Esophagus mucosa (tissue), 1 donor: ENCODE measurements around the gene CACNA1C. TPM values are rescaled to one million over a fixed set of nuclear protein-coding genes. Genes with fewer than 3 reads are reported as not detected.

Source experiments
- ATAC-seq: fragments of 200-7000 bp; cut with Tn5 transposase; one replicate; pipeline ENCODE4 v1.9.1; 2020
- total RNA-seq: library from RNA; stranded (reverse); gene quantifications from one replicate; pipeline ENCODE4 v1.2.4, GENCODE V29; 2023
- donor health status: DM: yes; HTN: yes; CAD: no.

CACNA1C gene
- total RNA-seq, 1 donor from 2014 or later = 1.1 TPM

DNA sequence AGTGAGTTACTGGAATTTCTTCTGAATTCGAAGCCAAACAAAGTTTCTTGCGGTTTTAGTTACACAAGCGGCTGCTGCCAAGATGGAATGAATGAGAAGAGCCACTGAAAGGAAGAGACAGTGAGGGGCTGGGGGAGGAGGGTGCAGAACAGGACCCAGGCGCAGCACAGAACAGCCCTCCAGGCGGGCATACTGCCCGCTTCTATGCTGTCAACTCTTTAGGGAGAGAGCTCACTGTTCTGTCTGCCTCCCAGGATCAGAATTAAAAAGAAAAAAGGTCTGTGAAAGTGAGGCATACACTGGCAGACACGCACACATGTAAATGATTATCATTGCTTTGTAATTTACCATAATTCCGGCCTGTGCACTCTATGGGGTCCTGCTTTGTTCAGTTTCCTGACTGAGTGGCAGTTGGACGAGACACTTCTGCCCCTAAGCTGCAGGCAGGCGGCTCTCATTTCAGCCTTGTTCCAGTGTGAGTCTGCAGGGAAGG lies 231.6 kb downstream of the CACNA1C start:
- no peak for ATAC-seq

DNA sequence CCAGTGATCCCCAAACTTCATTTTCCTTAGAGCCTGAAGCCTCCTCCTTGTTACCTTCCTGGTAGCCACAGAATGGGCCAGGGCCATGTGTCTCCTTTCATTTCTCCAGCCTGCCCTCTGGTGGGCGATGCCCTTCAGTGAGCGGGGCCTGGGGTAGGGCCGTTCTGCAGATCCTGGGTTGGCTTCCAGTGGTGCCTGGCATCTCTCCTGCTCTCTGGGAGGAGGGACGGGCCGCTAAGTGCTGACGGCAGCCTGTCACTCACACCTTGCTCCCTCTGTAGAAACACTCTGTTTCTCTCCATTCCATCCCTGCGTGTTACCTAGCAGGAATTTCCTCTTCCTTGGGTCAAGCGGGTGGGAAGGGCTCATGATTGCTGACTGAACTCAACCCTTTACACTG lies 232.1 kb downstream of the CACNA1C start:
- ATAC-seq = peak; percentile 76

DNA sequence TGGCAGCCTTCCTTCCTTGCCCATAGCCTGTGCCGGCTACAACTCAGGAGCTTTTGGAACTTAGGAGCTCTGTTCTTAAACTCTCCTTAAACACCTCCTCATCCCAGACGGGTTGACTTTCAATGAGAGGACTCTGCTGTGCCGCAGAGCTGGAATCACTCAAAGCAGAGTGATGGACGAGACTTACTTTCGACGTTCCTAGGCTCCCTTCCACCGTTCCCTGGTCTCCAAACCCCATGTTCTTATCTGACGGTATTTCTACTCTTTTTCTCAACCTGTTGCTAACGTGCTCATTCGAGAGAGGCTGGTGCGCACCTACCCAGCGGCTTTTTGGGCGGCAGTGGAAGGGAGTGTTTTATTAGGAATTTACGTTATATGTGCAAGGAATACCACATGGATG lies 232.7 kb downstream of the CACNA1C start:
- ATAC-seq = no peak

DNA sequence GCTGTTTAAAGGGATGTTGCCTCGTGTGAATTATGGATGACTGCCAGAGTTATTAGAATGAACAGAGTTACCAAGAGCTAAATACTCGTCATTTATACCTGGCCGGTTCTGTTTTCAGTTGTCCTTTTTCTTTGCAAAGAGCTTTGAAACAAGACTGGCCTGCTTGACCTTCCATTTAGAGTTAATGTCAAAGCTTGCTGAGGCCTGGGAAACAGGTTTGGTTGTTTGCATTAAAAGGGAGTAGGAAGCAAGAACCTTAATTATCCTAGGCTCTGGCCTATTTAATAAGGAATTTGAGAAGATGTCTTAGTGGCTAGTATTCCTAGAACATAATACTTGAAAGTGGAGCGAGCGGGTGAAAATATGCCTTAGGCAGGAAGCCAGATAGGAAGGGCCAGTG lies 233.3 kb downstream of the CACNA1C start:
- no peak for ATAC-seq

DNA sequence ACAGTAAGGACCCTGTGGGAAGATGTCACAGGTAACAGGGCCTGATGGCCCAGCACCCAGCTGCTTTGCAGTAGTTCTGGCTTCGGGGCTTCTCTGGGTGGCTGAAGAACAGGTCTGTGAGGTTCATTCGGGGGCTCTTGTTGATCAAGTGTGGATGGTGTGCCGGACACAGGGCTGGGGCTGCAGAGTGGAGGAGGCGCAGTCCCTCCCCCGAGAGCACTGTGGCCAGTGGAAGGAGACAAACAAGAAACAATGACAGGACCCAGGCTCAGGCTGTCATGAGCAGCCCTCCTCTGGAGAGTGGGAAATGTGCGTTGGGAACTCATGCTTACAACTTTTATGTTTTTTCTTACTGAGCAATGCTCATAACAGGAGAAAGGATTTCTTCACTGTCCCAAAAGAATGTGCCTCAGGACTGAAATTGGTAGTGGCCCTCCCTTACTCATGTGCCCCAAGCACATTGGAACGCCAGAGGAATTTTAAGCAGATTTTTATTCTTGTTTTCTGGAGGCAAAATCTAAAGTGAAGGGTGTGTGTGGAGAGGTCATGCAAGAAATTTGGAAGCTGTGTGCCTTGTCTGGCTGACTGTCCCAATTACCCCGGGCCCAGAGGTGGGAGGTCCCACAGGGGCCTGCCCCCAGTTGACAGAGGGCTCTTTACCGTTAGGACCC lies 233.8 kb downstream of the CACNA1C start:
- ATAC-seq = no peak

DNA sequence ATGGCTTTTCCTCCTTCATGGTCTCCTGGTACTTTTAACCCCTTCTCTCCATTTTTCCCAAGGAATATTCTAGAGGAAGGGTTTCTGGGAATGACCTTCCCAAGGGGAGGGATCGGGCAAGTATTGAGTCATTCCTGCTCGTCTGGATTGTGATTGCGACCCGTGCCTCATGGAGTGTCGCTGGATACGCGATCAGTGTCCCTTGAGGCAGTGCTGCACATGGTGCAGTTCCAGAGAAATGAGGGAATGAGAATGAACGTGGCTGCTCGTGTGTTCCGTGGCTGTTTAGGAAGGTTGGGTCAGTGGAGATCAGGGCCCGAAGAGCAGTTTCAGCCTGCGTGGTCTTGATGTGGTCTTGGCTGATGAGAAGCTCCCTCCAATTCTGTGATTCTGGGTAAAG lies 234.4 kb downstream of the CACNA1C start:
- no peak for ATAC-seq

DNA sequence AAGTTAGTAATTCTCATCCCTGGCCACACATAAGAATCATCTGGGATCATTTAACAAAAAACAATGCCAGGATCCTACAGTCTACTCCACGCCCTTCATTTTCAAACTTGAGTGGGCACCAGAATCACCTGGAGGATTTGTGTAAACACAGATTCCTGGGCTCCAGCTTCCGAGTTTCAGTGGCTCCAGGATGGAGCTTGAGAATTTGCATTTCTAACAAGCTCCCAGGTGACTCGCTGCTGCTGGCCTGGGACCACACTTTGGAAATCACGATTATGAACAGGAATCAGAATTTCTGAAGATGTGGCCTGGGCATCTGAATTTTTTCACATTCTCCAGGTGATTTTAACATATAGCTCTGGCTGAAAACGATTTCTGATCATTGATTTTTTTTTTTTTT lies 234.8 kb downstream of the CACNA1C start:
- no peak for ATAC-seq

DNA sequence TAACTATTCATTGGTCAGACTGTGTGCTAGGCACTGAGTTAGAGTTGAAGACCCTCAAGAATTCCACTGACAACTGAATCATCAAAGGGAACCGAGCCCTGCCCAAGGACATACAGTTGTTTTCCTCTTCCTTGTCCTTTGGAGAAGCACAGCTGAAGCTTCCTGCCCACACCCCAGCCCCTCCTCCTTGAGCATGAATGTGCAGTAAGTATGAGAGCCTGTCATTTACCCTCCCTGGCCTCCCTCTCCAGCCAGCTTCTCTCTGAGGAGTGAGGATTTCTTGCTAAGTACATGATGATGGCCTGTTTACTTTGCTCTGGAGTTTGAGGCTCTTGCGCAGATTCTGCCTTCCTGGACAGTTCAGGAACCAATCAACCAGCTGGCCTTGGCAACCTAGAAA lies 235.2 kb downstream of the CACNA1C start:
- ATAC-seq = no peak

DNA sequence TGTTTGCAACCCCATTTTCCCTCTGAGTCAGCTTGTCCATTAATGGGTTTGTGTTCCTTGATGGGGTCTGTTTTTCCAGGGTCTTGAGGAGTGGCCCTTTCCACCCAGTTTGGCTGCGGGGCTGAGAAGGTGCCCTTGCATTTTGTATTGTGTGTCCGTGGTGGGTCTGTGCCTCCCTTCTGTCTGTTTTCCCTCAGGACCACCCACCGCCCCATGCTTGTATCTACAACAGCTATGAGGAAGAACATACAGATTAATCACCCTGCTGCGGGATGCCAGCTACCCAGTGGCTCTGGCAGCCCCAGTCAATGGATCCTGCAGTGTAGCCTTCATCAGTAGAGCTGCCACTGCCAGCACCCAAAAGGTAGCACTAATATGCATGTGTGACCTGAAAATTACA lies 235.7 kb downstream of the CACNA1C start:
- ATAC-seq = no peak

DNA sequence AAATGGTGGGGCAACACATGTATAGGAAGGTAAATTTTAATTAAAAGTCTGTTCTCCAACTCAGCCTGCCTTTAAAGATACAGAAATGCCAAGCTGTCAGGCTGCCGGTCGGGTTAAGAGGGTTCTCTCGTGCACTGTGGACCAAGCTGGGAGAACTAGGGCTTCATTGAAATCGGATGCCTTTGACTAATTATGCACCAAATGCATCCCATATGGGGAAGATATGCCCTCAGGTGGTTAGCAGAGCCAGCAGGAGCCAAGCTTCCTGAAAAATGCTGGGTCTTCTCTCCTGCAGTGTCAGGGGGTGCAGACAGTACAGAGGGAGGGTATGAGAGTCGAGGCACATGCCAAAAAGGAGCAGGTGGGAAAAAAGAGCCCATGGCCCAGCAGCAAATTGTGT lies 236.1 kb downstream of the CACNA1C start:
- no peak for ATAC-seq

DNA sequence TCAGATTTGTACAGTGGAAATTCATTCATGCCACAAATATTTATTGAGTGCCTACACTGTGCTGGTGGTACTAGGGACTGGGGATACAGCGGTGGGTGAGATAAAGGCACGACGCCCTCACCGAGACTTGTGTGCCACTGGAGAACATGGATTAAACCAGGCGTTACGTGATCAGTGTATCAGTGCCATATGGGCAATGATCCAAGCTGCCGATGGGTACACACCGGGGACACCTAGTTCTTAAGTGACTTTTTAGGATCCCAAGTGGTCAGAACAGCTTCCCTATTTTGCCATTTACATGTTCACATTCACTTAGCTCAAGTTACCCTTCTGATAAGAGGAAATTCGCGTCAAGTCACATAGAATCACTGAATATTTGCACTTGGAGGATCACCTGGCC lies 236.7 kb downstream of the CACNA1C start:
- ATAC-seq = no peak

DNA sequence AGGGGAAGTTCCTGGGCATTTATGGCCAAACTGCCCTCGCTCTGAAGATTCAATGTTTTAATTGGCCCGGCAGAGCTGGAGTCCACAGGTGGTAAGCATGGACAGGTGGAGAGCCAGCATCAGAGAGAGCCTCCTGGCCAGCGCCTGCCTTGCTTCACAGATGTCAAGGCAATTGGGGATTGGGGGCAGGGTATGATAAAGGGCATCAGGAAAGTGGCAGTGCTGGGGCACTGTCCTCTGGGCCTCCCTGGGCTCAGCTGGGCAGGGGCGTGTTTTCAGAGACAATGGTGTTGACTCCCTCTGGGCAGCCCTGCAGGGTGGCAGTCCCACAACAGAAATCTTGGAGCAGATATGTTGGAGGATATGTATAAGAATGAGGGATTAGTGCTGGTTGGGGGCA lies 237.3 kb downstream of the CACNA1C start:
- ATAC-seq = no peak

DNA sequence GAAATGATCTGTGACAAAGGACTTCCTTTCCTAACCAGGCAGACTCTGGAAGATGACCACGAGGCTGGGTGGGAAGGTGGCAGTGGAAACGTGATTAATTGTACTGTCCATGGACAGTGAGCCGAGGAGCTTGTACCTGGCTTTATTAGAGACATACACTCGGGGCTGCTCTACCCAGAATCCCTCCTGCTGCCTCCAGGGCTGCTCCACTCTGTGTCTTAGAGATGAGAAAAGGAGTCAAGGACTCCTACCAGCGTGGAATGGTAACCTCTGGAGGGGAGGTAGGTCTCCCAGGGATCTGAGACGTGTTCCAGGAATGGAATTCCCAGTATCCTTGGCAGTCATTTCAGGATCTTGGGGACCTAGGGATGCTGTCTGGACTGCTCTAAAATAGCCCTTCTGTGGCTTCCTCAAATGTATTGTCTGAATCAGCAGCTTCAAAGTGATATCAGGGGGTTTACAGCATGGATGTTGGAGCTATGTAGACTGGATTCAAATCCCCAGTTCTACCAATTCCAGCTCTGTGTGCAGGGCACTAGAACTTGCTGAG lies 237.8 kb downstream of the CACNA1C start:
- ATAC-seq = no peak

DNA sequence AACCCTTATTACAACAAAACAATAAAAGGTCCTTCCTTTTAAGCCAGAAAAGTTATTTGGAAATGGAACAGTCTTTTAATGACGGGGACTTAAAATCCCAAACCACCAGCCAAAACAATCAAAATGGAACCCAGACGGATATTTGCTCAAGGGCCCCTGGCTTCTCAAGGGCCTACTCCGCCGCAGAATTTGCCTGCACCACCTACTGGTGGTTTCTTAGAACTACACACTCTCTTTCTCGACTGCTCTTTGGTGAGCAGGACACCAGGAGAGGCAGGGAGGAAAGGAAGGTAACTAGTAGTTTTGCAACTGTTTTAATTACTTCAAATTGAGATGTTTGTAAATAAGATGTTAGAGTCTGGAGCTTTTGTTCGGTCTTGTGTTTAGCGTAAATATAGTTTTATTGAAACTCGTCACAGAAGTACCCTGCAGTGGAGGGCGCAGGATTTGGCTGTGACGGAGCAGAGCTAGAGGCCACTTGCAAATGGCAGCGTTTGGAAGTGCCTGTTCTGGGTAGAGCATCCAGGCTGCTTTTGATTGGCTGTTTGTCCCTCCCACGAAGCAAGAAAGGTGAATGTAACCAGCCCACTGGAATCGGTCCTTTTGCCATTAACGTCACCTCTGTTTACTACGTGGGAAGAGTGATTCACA lies 238.5 kb downstream of the CACNA1C start:
- ATAC-seq = peak; percentile 63

DNA sequence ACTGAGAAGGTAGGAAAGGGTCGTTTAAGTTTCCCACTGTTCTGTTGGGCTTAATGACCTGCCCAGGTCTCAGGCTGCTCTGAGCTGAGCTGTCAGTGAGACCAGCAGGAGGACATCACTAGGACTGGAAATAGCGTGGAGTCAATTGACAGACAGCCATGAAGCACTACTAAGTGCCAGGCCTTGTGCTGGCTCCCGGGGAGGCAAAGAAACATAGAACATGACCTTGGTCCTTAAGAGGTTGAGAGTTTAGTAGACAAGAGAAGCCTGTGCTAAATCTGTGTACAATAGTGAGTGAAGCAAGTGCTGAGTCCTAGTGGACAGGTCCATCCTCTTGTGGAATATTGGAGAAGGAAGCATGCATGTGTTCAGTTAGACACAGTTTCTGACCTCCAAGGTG lies 239.2 kb downstream of the CACNA1C start:
- no peak for ATAC-seq

DNA sequence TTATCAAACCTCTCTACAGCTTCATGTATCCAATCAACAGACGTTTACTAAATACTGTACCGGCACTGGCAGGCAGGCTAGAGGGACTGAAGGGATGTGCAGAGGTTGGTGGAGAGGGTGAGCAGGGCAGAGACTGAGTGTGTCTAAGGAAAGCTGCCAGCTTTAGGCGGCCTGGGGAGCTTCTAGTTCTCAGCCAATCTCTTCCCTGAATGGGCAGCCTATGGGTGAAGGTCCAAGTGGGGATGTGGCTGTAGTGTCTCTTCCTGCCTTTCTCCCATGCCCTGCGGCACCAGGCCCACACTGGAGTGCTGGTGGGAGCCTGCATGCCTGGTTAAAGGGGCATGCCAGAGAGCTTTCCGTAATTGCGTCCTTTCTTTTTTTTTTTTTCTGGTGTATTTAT lies 239.8 kb downstream of the CACNA1C start:
- no peak for ATAC-seq

DNA sequence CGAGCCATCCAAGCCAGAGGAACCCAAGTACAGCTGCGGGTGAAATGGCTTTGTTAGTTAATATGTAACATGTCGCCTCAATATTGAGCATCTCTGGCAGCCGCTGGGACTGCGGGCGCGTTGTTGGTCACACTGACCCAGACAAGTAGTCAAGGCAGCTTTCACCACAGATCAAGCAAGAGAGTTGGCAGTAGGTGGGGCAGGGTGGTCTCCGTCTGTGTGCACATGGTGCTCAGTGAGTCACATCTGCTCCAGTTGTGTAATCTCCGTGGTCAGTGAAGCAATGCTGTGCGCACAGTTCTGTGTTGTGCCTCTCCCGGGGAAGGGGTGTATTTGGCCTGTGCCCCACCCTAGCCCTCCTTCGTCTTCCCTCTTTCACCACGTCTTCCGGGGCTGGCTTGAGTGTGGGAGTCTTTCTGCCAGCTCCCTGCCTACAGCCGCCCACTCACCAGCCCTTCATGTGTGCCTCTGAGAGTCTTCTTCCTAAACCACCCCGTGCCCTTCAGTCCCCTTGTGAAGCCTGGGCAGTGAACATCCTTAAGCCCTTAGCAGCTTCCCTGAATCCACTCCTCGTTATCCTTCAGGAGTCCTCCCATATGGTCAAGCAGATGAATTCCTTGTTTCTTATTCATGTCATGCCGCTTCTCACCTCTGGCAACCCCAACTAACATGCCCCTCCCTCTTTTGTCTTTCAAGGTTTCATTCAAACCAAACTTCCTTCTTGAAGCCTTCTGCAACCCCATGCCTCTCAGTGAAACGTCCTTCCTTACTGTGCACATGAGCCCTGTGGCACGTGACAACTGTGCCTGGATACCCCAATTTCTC lies 242.1 kb downstream of the CACNA1C start:
- no peak for ATAC-seq

DNA sequence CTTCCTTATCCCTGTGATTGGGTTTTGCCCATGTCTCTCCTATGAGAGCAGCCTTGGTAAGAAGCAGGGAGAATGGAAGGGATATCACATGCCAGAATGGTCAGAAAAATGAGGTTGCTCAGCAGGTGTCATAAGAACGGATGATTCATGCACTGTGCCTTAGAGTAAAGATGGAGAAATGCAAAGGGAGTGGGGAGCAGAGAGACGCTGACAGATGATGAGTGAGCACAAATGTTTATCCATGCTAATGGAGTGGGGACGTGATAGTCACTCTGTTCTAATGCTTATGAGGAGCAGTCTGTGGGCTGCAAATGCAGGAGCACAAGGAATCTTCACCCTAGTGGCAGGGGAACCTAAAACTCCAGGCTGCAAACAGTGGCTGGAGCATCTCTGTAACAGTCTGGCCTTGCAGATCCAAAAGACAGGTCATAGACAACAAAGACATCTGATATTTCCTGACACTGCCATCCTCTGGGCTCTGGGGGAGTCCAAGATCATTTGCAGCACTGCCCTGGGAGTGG lies 243.2 kb downstream of the CACNA1C start:
- no peak for ATAC-seq

DNA sequence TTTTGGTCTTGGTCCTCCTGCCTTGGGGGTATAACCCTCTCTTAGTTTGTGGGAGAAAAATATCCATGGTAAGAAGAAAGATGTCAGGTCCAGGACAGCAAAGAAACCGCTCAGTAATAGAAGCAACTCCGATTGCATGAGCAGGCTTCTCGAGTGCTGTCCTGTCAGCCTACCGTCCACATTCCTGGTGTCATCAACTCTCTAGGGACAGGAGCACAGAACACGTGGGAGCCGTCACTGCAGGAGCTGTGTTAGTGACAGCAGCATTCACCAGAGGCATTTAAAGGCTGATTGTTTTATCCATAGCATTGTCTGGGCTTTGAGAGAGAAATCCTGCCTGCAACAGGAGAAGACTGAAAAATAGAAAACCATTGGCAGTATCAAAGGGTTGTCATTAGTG lies 244.2 kb downstream of the CACNA1C start:
- no peak for ATAC-seq

DNA sequence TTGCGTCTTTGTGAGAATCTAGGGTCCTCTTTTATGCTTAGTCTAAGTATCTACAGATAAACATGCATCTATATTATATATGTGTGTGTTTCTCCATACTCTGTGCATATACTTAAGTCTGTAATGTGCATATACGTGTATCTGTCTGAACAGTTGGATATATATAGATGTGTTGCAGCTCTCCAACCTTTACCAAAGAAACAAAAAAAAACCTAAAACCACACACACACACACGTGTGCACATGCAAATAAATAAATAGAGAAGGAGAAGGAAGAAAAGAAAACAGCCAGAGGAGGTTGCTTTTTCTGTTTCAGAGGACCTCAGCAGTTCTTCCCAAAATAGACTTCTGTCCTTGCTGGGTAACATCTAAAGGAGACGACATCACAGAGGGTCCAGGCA lies 244.9 kb downstream of the CACNA1C start:
- ATAC-seq = no peak

DNA sequence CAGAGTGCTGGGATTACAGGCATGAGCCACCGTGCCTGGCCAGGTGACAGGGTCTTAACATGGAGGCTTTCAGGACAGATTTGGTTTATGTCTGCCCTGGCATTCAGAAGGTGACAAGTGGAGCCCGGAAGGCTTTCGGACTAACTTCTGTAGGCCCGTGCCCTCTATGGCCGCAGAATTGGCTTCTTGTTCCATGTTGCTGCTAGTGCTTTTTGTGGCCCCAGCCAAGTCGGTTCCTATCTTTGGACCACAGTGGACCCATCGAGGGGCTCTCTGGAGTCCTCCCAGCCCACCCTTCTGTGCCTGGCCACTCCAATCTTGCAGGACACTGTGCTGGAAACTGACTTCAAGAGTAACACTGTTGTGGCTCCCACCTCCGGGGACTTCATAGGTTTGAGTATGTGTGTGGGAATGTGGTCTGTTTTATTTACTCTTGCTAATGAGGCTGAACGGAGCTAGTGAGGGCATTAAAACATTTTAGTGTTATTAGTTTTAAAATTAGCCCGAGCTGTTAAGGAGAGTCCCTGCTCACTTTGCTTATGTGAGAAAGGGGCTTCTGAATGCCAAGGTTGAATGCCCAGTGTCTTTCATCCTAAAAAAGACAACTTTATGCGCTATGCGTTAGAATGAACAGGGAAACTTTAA lies 245.9 kb downstream of the CACNA1C start:
- no peak for ATAC-seq

DNA sequence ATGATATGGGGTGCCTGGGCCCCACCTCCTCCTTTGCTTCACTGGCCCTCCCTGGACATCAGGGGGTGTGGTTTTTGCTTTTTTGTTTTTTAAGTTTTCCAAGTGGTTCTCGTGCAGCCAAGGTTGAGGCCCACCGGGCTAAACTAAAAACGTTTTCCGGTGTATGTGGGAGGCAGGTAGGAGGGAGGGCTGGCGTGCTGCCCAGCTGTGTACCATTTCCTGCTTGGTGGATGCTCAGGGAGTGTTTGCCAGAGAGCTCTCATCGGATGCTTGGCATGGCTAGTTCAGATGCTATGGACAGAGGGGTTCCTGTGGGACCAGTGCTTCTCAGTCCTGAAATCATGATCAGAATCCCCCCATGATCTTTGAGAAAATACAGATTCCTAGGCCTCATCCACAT lies 246.4 kb downstream of the CACNA1C start:
- ATAC-seq = no peak

DNA sequence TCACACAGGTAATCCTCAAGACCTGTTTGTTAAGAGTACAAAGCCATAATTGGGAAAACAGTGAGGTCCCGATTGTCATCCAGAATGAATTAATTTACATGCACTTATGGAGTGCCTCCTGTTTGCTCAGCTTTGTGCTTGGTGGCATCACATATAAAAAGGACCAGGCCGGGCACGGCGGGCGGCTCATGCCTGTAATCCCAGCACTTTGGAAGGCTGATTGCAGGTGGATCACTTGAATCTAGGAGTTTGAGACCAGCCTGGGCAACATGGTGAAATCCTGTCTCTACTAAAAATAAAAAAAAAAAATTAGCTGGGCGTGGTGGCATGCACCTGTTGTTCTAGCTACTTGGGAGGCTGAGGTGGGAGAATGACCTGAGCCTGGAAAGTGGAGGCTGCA lies 247.4 kb downstream of the CACNA1C start:
- no peak for ATAC-seq
